GM18505 (cell line): ENCODE measurements around the gene ATP6V1F.

Experiments used
- ATAC-seq: cut with Tn5 transposase; IDR thresholded peaks from one replicate; pipeline ENCODE4 v1.9.1; 2021; ENCODE audit not compliant: unreplicated experiment
- POLR2A ChIP-seq: IDR thresholded peaks from 4 replicates; pipeline ENCODE4 v1.6.1; 2011; ENCODE audit warnings: borderline replicate concordance; ENCODE audit not compliant: insufficient read depth, insufficient read length; ENCODE audit errors: extremely low read depth

Gene ATP6V1F

GRCh38 chr7:128874140-128875031 is 11.7 kb downstream of the ATP6V1F start:
- TF ChIP-seq POLR2A = no peak
- no peak for ATAC-seq

DNA sequence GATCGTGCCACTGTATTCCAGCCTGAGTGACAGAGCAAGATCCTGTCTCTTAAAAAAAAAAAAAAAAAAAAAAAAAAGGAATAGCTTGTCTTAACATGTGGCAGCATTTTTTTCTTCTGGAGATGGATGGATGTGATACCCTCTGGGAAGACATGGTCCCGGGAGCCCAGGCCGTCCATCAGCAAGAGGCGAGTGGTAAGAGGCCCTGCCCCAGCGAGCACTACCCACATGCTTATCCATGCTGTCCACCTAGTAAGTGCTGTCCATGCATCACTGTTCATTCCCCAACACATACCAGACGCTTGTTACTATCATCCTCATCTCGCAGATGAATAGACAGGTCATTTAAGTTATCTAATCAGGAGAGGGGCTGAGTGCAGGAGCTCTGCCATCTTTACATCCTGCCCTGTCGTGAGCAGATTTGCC is 12.9 kb downstream of the ATP6V1F start:
- ATAC-seq = no peak
- no peak for TF ChIP-seq POLR2A

- no peak for ATAC-seq
Observed at GRCh38 chr7:128876127-128876526, 13.5 kb downstream of the ATP6V1F start.

DNA sequence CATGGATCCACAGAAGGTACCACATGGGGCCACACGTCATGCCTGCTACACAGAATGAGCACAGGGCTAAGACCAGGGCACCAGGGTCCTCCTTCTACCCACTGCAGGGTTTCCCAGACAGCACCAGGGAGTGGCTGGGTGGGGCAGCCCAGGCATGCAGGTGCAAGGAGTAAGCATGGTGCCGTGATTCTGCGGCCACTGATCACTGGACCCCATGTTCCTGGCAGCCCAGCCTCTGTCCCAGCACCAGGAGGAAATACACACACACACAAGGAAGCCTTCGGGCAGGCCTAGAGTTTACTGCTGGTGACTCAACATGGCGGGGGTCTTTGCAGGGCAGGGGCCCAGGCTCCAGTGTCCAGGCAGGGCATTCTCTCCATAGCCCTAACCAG is 13.9 kb downstream of the ATP6V1F start:
- TF ChIP-seq POLR2A = no peak
- ATAC-seq = no peak

More at GRCh38 chr7:128876127-128876526, 13.5 kb downstream of the ATP6V1F start:
- no peak for TF ChIP-seq POLR2A

DNA sequence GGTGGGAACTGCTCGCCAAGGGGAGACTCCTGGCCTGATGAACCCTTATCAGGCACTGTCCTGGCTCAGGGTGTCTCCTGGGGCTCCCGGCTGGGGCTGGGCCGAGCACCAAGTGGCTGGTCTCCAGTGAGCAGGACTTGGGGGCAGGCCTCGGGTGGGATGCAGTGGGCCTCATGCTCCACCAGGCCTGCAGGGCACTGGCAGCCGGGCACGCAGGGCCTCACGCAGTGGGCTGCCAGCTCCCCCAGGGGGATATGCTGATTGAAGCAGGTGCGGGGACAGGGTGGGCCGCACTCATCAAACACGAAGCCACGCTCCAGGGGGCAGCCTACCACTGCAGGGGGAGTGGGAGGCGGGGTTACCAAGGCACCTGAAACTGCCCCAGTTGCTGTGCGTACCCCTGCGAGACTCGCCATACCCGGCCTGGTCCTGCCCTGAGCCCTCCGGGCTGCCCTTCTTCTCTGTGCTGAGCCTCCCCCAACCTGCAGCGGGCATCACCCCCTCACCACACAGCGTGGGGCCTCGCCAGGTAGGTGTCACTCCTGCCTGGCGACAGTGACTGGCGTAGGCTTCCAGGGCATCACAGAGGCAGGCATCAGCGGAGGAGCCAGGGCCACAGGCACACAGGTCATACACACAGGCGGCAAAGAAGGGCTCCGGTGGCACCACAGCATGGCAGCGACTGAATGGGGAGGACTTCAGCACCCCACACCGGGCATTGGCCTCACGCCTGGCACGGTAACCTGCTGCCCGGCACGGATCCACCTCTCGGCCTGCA is 14.5 kb downstream of the ATP6V1F start:
- TF ChIP-seq POLR2A = no peak
- ATAC-seq = no peak

DNA sequence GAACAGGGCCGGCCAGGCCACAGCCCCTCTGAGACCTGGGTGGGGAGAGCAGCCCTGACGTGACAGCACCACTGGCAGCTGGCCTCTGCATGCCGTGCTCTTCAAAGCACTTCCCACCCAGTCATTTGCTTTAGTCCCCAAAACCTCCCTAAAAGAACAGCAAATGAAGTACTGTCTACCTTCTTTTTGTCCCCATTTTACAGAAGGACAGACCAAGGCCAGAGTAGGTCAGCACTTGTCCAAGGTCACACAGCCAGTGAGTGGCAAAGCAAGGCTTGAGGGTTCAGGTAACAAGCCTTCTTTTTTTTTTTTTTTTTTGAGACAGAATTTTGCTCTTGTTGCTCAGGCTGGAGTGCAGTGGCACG is 15.1 kb downstream of the ATP6V1F start:
- no peak for TF ChIP-seq POLR2A
- ATAC-seq = no peak

DNA sequence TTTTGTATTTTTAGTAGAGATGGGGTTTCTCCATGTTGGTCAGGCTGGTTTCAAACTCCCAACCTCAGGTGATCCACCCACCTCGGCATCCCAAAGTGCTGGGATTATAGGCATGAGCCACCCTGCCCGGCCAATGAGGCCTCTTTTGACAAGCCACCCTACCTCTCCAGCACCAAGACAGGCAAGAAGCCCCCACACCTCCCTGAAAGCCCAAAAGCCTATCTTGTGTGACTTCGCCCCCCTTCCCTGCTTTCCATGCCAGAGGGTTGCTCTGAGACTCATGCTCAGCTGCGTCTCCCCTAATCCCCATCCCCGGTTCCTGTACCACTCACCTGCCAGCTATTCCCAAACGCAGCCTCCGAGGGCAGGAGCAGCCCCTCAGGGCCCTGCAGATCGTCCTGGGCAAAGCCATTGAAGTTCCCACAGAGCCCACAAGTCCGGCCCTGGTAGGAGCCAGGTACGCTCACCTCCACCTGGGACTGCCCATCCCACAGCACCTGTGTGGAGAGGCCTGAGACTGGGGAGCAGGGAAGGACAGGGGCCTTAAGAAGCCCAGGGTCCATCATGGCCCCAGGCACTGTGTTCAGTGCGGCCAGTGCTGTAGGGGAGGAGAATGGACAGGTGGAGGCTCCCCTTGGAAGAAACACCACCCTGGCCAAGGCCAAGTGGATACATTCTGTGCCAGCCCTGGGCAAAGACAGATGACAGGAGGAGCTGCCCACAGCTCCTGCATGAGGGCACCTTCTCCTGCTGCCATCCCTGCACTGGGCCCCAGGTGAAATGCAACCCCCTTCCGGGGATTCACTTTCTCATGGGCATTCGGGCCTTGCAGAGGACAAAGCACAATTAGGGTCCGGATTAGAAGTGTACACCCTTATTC is 15.8 kb downstream of the ATP6V1F start:
- no peak for TF ChIP-seq POLR2A
- ATAC-seq = no peak

- ATAC-seq = no peak
- no peak for TF ChIP-seq POLR2A
Observed at GRCh38 chr7:128879461-128879938, 16.8 kb downstream of the ATP6V1F start.

DNA sequence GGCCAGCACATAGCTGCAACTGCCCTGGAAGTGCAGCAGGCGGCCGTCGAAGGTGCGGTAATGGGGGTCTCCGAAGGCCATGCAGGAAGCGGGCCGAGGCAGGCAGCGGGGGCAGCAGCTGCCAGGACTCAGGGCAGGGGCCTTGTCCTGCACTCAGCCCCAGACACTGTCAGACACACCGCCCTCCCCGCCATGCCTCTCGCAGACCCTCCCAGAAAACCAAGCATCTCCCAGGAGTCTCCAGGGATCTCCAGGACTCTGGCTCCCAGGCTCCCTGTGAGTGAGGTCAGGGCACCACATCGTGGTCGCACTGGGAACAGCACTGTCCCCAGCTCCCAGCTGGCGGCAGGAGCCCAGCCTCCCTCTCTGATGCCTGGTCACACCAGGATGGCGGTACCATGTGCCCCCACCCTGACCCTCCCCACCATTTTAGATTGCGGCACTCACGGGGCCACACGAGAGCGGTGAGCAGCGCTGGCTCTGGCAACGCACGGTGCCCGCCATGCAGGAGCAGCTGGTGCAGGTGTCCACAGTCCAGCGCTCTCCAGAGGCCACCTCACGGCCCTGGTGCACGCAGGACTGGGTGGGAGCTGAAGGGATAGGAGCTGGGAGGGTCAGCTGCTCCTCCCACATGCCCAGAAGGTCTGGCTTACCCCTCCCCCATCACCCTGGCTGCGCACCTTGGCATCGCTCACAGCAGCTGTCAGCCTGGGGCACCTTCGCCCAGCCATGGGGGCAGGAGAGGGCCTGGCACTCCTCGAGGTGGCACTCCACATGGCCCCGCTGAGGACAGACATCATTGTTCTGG is 17.5 kb downstream of the ATP6V1F start:
- no peak for ATAC-seq
- TF ChIP-seq POLR2A = no peak

DNA sequence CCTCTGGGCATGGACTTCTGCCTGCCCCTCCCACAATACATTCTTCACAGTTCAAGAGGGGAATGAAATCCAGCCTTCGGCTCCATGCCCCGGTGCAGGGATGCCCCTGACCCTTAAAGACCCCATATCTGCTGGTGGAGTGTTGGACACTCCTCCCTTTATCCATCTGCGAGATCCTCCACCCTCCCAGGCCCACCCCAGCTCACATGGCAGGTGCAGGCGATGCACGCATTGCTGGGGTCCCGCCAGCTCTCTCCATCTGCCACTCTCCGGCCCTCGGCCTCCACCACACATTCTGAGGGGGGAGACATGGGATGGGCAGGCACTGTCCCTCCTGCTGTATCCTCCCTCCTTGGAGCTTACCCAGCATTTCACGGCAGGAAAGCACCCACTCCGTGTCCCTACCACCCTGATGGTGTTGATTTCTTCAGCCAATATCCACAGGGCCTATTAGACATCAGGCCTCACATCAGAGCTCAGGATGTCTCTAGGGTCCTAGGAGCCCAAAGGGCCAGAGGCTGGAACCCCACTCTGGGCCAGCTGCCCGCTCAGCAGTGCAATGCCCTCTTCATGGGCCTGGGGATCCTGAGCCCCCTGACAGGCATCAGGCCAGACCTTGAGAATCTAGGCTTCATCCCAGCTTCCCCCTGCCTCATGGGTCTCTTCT is 18.3 kb downstream of the ATP6V1F start:
- no peak for ATAC-seq
- no peak for TF ChIP-seq POLR2A

- no peak for ATAC-seq
- TF ChIP-seq POLR2A = no peak
Observed at GRCh38 chr7:128881458-128882125, 18.9 kb downstream of the ATP6V1F start.
